GM21515 (cell line): ENCODE results near the gene THAP7.
"Not testable (repeated sequence)": the region's sequence is repeated elsewhere in the genome, so short reads cannot be mapped to it uniquely, and the experiment has no call there.

Experiments used
- ATAC-seq: cut with Tn5 transposase; IDR thresholded peaks from one replicate; pipeline ENCODE4 v1.9.1; 2021; ENCODE audit not compliant: unreplicated experiment

Gene THAP7

GRCh38 chr22:21013657-21014201 is 11.8 kb upstream of the THAP7 start:
- ATAC-seq = no peak

- ATAC-seq = no peak
Measured at GRCh38 chr22:21012446-21013407, 10.8 kb upstream of the THAP7 start.

- ATAC-seq = no peak
Measured at GRCh38 chr22:21010426-21011113, 8.7 kb upstream of the THAP7 start.

- no peak for ATAC-seq
Measured at GRCh38 chr22:21009638-21010425, 7.9 kb upstream of the THAP7 start.

- not testable (repeated sequence) for ATAC-seq
Measured at GRCh38 chr22:21009208-21009607, 7.3 kb upstream of the THAP7 start.

- ATAC-seq = no peak
Measured at GRCh38 chr22:21003782-21004181, 1.9 kb upstream of the THAP7 start.

- ATAC-seq = no peak
Measured at GRCh38 chr22:21000987-21001600, 824 bp downstream of the THAP7 start.

- ATAC-seq = no peak
Measured at GRCh38 chr22:21000207-21000986, 1.5 kb downstream of the THAP7 start.

GRCh38 chr22:20999350-21000206 is 2.3 kb downstream of the THAP7 start:
- ATAC-seq = no peak

GRCh38 chr22:20998411-20999336 is 3.2 kb downstream of the THAP7 start:
- no peak for ATAC-seq

GRCh38 chr22:20997536-20998257 is 4.2 kb downstream of the THAP7 start:
- ATAC-seq = no peak

- no peak for ATAC-seq
Measured at GRCh38 chr22:20996598-20997535, 5.1 kb downstream of the THAP7 start.

- no peak for ATAC-seq
Measured at GRCh38 chr22:20996031-20996410, 5.9 kb downstream of the THAP7 start.

GRCh38 chr22:20995329-20996030 is 6.4 kb downstream of the THAP7 start:
- ATAC-seq = no peak

GRCh38 chr22:20994902-20995241 is 7.0 kb downstream of the THAP7 start:
- ATAC-seq = no peak
